Activated CD4-positive, alpha-beta T cell treated with anti-CD3 and anti-CD28 coated beads, Interleukin-2, Interleukin-4, amounts not matched to agents 100 ng/mL and 50 ng/mL, durations not matched to agents 16 hours and 8 hours (primary cell): ENCODE measurements around the gene MTX1.
A peak's percentile ranks its signal among the peaks of the same experiment; 100 is the strongest.

Experiments used
- DNase-seq: peaks from one replicate; pipeline ENCODE4 v3.0.0-alpha.2; 2020; ENCODE audit warnings: low spot score

The MTX1 gene

GRCh38 chr1:155261852-155262673, 53.6 kb downstream of the MTX1 start, which contains the start of gene SCAMP3:
Gene SCAMP3 (minus strand): TSS chr1:155262360. CDS start chr1:155262151, 209 bp downstream.
- peak; percentile 95 for DNase-seq

GRCh38 chr1:155263067-155263466, 54.6 kb downstream of the MTX1 start:
- no peak for DNase-seq
